HG03066 (cell line): ENCODE results near the gene ACSL5.
A peak's percentile ranks its signal among the peaks of the same experiment; 100 is the strongest.
"Not testable (repeated sequence)": the region's sequence is repeated elsewhere in the genome, so short reads cannot be mapped to it uniquely, and the experiment has no call there.

Source experiments
- ATAC-seq: cut with Tn5 transposase; IDR thresholded peaks from one replicate; pipeline ENCODE4 v1.9.1; 2021; ENCODE audit warnings: low read depth; ENCODE audit not compliant: unreplicated experiment

ACSL5 gene

DNA sequence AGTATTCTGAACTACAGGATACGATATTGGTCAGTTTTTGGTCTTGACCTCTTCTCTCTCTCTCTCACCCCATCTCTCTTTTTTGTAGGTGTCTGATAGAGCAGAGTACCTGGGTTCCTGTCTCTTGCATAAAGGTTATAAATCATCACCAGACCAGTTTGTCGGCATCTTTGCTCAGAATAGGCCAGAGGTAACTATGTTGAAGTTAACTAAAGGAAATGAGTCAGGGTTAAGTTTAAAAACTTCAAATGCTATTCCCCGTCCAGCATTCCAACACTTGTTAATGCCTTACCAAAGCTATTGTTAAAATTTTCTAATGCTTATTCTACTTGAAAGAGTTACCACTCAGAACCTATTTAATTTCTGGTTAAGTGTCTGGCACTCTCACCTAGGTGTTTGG lies 30.7 kb downstream of the ACSL5 start:
- ATAC-seq = no peak

DNA sequence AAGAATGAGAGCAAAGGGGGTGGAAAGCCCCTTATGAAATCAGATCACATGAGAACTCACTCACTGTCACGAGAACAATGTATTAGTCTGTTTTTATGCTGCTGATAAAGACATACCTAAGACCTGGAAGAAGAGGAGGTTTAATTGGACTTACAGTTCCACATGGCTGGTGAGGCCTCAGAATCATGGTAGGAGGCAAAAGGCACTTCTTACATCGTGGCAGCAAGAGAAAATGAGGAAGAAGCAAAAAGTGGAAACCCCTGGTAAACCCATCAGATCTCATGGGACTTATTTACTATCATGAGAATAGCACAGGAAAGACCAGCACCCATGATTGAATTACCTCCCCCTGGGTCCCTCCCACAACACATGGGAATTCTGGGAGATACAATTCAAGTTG lies 32.9 kb downstream of the ACSL5 start:
- ATAC-seq = not testable (repeated sequence)

DNA sequence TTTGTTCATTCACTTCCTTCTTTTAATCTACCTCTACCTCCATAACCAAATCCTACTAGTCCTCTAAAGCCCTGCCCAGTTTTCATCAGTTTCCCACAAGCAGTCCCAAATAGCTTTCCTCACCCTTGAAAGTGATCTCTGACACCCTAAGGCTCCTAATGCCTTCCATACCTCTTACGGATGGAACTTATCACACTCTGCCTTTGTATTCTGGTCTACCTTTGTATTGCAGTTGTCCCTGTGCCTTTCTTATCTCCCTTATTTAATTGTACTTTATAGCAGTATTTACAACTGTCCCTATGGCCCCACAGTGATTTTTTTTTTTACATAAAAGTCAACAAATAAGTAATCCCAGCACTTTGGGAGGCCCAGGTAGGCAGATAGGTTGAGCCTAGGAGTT lies 33.8 kb downstream of the ACSL5 start:
- ATAC-seq = no peak

DNA sequence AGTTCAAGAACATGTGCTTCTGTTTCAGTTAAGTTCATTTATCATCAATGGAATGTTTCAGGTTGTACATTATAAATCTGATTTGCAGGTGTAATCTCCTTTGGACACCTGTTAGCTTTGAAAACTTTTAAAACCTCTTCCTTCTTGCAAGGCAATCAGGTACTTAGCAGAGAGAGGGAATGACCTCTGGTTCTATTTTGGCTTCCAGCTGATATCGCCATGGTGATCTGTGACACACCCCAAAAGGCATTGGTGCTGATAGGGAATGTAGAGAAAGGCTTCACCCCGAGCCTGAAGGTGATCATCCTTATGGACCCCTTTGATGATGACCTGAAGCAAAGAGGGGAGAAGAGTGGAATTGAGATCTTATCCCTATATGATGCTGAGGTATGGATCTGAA lies 35.4 kb downstream of the ACSL5 start:
- no peak for ATAC-seq

DNA sequence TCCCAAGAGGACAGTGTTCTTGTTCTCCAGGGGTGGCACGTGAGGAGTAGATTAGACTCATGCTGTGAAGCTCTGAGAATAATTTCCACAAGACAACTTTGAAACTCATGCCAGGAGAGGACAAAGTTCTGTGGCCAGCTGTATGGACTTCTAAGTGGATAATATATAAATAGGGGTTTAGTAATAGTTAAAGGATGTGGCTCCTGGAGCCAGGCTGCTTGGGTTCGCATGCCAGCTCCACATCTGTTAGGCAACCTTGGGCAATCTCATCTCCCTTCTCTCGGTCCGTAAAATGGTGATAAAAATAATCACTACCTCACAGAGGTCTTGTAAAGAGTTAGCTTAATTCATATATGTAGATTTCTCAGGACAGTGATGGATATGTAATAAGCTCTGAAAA lies 35.8 kb downstream of the ACSL5 start:
- no peak for ATAC-seq

DNA sequence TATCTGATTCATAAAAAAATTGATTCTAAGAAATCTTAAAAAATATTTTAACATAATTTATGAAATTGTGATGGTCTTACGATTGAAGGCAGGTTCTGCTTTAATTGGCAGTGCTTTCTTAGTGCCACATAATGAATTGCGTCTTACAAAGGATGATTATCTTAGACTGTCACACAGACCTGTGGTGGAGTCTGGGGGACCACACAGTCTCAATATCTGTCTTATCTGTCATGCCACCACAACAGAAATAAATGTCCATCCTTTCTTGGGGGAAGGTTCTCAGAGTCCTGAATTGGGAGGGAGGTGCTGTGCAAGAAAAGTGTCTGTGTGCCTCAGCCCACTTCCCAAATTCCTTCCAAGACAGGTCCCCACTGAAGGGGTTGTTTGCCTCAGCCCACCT lies 38.8 kb downstream of the ACSL5 start:
- ATAC-seq = no peak

DNA sequence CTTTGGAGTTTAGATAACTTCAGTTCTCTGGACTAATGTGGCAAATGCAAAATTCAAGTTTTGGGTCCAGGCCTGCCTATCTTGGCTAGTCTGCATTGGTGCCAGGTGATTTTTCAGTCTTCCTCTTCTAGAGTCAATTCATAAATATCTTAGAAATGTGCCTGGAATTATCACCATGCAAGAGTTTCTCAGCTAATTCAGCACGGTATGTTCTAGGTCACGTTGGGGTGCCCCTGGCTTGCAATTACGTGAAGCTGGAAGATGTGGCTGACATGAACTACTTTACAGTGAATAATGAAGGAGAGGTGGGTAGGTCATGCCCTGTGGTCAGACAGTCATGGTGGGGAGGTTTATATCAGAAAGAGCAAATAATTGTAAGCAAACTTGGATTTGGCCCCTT lies 47.8 kb downstream of the ACSL5 start:
- ATAC-seq = no peak

DNA sequence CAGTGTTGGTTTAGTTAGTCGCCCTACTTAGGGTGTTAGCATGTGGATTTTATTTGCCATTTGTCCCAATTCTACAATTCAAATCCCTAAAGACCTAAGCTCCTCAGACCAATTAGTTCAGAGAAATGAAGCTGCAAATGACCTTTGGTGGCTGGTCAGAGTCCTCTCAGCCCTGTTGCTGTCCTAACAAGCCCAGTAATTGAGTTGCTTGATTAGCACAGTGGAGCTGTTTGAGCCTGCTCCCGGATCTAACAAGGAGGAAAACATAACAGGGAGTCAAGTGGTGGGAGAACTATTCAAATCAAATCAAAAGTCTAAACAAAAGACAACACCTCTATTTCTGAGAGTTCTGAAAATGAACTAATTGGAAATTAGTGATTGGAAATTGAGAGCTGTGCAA lies 50.7 kb downstream of the ACSL5 start:
- no peak for ATAC-seq

DNA sequence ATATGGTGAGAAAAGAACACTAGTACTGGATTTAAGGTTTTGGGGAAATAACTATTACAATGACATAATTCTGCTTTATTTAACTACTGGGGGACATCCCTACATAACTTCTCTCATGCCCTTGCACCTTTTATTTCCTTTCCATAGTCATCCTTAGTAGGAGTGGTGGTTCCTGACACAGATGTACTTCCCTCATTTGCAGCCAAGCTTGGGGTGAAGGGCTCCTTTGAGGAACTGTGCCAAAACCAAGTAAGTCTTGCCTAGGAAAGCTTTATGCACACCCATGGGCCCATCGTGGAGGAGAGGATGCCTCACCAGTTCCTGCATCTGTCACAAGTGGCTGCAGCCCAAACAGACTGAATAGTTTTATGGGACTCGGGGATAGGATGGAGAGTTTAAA lies 52.2 kb downstream of the ACSL5 start:
- no peak for ATAC-seq

DNA sequence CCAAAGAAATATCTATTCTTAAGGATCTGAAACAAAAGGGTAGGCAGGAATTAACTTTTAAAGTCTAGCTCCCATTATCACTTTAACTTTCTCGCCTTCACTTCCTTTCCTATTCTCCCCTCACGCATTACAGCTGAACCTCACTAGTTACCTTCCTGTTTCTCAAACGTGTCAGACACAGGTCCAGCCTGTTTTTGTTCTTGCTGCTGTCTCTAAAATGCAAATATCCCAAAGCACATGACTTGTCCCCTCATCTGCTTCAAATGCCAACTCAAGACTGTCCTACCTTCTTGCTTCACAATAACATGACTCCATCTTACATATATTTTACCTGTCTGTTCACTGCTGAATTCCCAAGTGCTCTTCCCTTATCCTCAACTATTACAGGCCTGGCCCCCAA lies 55.2 kb downstream of the ACSL5 start:
- no peak for ATAC-seq

DNA sequence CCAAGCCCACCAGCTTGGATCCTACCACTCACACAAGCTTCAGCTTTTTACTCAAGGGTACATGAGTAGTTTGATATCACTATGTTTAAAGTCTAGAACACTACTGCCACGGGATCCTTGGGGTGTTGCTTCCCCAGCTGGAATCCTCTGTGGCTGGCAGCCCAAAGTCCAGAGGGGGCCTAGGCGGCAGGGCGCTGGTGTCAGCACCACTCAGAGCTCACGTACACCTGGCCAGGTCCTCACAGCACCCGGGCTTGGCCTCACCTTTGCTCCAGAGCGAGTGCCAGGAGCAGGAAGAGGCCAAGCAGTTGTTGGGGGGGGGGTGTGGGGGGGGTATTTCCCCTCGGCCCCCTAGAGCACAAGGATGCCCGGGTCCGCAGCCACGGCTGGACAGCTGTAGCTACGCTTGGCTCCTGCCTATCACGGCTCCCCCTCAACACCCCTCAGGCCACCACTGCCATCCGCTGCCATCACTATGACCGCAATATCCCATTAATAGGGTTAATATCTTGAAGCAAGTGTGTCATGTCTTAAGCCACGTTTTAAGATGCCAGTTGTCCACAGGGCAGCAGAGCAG lies 55.8 kb downstream of the ACSL5 start:
- no peak for ATAC-seq

DNA sequence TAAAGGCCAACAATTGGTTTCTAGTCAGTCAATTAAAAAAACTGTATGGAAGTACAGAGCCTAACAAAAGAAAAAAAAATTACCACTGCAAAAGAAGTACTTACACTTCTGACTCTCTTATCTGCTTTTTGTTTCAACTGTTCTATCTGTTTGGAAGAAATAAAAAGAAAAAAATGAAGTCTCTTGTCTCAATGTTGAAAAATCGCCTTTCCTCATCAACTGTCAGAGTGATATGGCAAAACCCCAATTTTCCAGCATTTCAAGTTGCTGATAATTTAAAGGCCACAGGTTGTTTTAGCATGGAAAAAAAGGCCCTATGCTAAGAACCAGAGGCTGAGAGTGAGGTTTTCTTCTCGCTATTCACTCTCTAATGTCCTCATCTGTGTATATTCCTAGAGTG lies 59.2 kb downstream of the ACSL5 start:
- no peak for ATAC-seq

DNA sequence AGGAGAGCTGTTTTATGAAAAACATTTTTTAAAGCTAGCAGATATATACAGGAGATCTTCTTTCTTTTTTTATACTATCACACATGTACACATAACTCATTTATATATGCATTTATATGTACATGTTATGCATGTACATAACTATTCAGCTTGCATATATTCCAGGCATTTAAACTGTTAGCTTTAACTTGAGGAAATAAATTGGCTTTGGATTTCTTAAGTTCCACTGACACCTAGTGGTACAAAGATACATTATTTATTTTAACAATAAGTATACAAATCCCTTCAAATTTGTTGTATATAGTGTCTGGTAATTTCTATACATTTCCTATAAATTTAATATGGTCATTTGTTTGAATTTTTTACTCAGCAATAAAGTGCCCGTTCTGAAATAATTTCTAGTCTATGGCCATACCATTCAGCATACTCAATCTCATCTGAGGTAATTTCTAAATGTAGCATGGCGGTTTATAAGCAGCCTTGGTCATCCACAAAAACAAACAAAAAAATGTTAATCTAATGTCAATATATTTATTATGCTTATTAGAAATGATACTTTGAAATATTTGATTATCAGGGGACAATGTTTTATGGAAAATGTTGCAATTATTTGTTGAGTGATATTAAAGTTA lies 61.2 kb downstream of the ACSL5 start:
- no peak for ATAC-seq

DNA sequence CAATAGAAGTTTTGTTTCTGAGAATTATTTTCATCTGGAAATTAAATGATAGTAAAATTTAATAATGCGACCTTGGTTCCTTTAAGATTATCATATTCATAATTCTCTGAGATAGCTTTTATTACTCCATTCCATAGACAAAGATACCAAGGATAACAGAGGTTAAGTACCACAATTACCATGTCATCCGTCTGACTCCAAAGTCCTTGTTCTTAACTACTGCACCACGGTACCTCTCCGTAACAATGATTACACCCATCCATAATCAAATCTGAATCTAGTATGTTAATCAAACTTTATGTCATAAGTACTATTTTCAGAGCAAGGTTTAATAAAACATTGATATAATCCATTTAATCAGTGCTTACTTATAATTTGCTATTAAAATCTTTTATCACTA lies 64.4 kb downstream of the ACSL5 start:
- ATAC-seq = no peak

DNA sequence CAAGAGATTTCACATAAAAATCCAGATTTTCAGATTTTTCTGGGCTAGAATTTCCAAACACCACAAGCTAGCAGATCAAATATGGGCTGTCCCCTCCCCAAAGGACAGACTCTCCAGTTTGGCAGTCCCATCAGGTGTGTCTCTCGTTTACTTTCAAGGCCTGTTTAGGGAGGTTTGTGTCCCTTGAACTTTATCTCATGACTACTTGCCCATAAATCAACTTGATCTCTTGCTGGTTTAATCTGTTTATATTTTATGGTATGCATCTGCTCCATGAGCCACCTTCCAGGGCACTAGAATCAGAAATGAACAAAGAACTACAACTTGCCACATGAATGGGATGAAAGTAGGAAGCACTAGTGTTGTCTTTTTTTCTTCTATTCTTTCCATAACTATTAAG lies 67.6 kb downstream of the ACSL5 start:
- no peak for ATAC-seq

DNA sequence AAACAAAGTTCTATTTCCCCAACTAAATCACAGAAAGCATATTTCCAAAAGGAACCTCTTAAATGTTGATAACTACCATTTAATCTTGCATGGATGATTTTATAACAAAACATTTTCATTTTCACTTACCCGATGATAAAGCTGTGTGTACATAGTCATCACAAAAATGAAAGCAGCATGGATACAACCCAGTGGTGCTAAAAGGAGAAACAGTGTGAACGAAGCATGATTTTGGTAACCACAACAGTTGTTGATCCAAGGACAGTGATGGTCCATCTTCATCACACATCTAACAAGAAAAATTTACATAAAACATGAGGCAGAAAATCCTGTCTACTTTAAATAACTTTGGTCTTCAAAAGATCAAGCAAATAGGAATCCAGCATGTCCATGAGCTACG lies 68.1 kb downstream of the ACSL5 start:
- ATAC-seq = no peak

DNA sequence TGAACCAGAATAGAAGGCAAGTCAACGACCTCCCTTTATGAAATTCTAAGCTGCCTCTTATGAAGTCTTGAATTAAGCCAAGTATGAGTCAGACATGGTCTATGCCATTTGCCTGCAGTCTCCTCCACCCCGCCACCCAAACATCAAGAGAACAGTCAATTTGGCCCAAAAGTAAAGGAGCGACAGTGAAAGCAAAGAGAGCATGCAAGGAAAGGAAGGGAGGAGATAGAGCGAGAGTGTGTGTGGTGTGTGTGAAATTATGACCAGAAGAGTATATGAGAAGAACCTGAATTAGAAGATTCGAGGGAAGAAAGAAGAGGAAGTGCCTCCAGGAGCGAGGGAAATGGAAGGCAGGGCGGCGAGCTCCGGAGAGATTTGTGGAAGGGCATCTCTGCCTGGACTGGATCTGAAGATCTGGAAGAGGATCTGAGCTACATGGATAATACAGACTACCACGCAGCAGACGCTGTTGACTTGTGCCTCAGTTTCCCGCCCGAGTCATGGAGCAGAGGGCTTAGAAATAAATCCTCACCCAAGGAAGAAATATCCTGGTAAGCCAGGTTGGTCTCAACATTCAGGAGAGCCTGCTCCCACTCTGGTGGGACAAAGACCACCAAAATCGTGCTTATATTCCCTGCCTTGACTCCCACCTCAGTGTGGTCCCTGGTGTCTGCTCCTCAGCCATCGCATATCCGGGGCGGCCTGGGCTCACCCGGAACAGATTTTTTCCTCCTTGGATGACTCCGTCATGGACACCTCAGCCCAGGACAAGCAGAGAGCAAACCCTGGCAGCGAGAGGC lies 72.3 kb downstream of the ACSL5 start:
- ATAC-seq = no peak

DNA sequence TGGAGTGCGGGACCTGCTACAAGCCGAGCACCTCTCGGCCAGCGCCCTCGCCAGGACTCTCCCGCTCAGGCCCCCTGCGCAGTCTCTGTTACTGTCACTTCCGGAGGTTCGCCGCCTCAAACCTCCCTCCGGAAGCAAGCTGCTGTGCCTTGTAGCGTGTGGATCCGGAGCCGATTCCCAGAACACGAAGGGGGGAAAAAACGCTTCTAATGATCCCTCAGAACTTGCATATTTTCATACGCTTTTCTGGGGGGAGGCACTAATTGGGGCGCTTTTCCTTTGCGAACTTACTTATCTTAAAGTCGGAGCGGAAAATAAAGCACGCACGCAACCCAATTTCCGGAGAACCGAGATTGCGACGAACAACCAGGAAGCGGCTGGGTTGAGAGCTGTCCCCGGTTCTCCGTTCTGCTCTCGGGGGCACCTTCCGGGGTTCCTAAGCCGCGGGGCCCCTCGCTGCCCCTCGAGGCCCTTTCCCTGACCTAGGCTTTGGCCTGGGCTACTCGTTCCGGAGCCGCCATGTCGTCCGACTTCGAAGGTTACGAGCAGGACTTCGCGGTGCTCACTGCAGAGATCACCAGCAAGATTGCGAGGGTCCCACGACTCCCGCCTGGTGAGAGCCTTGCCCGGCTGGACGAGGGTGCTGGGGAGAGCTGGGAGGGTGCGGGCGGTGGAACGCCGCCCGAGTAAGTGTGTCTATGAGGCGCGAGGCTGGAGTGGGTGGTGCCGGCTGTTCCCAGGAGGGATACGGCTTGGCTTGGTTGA lies 73.1 kb downstream of the ACSL5 start, which contains the start of the genes VTI1A and ZDHHC6:
TSS of gene VTI1A (plus strand) at position 361 of the 765 bp plus-strand sequence. CDS start at position 520, 159 bp downstream.
TSS of gene ZDHHC6 (minus strand) at position 60 of the 765 bp plus-strand sequence. CDS start 1,478 bp downstream, outside the sequence.
- peak; percentile 96 for ATAC-seq

DNA sequence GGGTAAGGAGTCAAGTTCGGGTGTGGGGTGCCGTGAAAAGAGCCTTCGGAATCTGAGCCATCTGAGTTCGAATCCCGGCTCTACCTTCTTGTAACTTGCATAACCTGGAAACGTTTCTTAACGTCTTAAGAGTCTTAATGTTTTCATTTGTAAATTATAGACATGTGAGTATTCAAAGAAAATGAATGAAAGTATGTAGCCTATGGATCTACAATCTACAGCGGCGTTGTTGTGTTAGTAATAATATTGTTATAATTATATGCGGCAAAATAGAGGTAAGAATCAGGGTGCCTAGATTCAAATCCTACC lies 73.7 kb downstream of the ACSL5 start:
- no peak for ATAC-seq

DNA sequence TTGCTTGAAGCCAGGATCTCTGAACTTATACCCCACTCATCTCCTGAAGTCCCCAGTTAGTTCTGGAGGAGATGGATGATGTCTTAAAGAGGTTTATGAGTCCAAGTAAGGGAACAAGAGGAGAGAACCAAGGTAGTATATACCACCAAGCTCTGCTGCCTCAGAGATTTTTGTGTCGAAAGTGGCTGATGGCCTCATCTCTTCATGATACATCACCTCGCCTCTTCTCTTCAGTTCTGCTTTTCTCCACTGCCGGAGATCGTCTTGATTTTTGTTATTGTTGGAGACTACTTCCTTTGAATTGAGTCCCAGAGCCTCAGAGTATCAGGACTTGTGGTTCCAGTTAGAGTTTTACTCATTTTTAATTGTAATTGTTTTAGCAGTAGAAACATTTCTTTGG lies 75.0 kb downstream of the ACSL5 start:
- ATAC-seq = no peak
